Endometrium (tissue), 2 donors: ENCODE results near the gene KCNB1.

Source experiments
- FAIRE-seq: peaks from 2 replicates; lab custom pipeline; 2012; peaks lifted over from hg19 to GRCh38; lab: Jason Lieb, UNC
- donor health status: control.
- donor health status: control.

Gene KCNB1

GRCh38 chr20:49386848-49387580 is 95.5 kb downstream of the KCNB1 start:
- no peak for FAIRE-seq

- FAIRE-seq, result no peak
These were observed 97.0 kb downstream of the KCNB1 start for GRCh38 chr20:49385465-49385864.

- no peak for FAIRE-seq
These were observed 97.7 kb downstream of the KCNB1 start for GRCh38 chr20:49384437-49385434.

GRCh38 chr20:49381558-49382493 is 100.6 kb downstream of the KCNB1 start:
- FAIRE-seq, result no peak

- no peak for FAIRE-seq
These were observed 102.1 kb downstream of the KCNB1 start for GRCh38 chr20:49380337-49380780.

- no peak for FAIRE-seq
These were observed 103.1 kb downstream of the KCNB1 start for GRCh38 chr20:49379338-49379737.

- FAIRE-seq, result no peak
These were observed 105.1 kb downstream of the KCNB1 start for GRCh38 chr20:49377326-49377725.

- FAIRE-seq, result no peak
These were observed 107.3 kb downstream of the KCNB1 start for GRCh38 chr20:49375170-49375569.

GRCh38 chr20:49372095-49372734 is 110.3 kb downstream of the KCNB1 start:
- FAIRE-seq, result no peak

- no peak for FAIRE-seq
These were observed 113.9 kb downstream of the KCNB1 start for GRCh38 chr20:49368596-49368995.

GRCh38 chr20:49367113-49367512 is 115.4 kb downstream of the KCNB1 start:
- FAIRE-seq, result no peak

- no peak for FAIRE-seq
These were observed 115.8 kb downstream of the KCNB1 start for GRCh38 chr20:49366687-49367086.

- no peak for FAIRE-seq
These were observed 120.4 kb downstream of the KCNB1 start for GRCh38 chr20:49361862-49362660.

GRCh38 chr20:49360242-49360968 is 122.1 kb downstream of the KCNB1 start:
- FAIRE-seq, result no peak

GRCh38 chr20:49356676-49357075 is 125.8 kb downstream of the KCNB1 start:
- FAIRE-seq, result no peak

GRCh38 chr20:49354673-49355072 is 127.8 kb downstream of the KCNB1 start:
- FAIRE-seq, result no peak

- no peak for FAIRE-seq
These were observed 129.1 kb downstream of the KCNB1 start for GRCh38 chr20:49353348-49353747.

- no peak for FAIRE-seq
These were observed 129.7 kb downstream of the KCNB1 start for GRCh38 chr20:49352751-49353150.

GRCh38 chr20:49351775-49352174 is 130.7 kb downstream of the KCNB1 start:
- FAIRE-seq, result no peak
